Left lung (tissue), 10 donors: ENCODE data around the gene MRGPRE. TPM values are rescaled to one million over a fixed set of nuclear protein-coding genes. Genes with fewer than 3 reads are reported as not detected.

Source experiments
- ATAC-seq: fragments of 200-7000 bp; cut with Tn5 transposase; one replicate; pipeline ENCODE4 v1.9.1; 2020; ENCODE audit warnings: moderate library complexity
- DNase-seq, 4 donors: peaks; one replicate each; pipeline ENCODE4 v3.0.0-alpha.2; 2013 to 2020
- H3K27ac ChIP-seq, 2 donors: fragments of 200-600 bp; sonication (generic) in 1 of 2; one replicate each; pipeline versions ENCODE4 v1.5.0 to v1.8.0; 2020 to 2021
- H3K27me3 ChIP-seq, 2 donors: fragments of 200-600 bp; sonication (generic) in 1 of 2; one replicate each; pipeline versions ENCODE4 v1.5.0 to v1.8.0; 2020 to 2021
- H3K36me3 ChIP-seq, 2 donors: fragments of 200-600 bp; sonication (generic) in 1 of 2; one replicate each; pipeline versions ENCODE4 v1.5.0 to v1.8.0; 2020 to 2021
- H3K4me1 ChIP-seq, 2 donors: fragments of 200-600 bp; one replicate each; pipeline ENCODE4 v1.8.0; 2021
- H3K4me3 ChIP-seq, 2 donors: fragments of 200-600 bp; sonication (generic) in 1 of 2; one replicate each; pipeline versions ENCODE4 v1.5.0 to v1.8.0; 2020 to 2021; ENCODE audit warnings: mild to moderate bottlenecking in 1 of 2
- H3K9me3 ChIP-seq, 2 donors: fragments of 200-600 bp; sonication (generic) in 1 of 2; one replicate each; pipeline versions ENCODE4 v1.5.0 to v1.8.0; 2020 to 2021
- CTCF ChIP-seq, 2 donors: fragments of 200-600 bp; sonication (generic) in 1 of 2; IDR thresholded peaks; one replicate each; pipeline versions ENCODE4 v1.5.0 to v1.8.0; 2021; ENCODE audit warnings: antibody characterized with exemption in 2 of 2
- intact Hi-C, 2 donors: fragments of 100-400 bp; cut with DNase I; formaldehyde crosslinking; loops; one replicate each; pipeline versions ENCODE4 v1.11.2 to v1.14.2; 2022
- polyA plus RNA-seq, 6 donors: library from polyadenylated mRNA; unstranded; fragments of 120-200 nt; gene quantifications; one replicate each; pipeline ENCODE4 v1.2.1, GENCODE V29; 2013; ENCODE audit not compliant: insufficient read length in 6 of 6
- total RNA-seq, 2 donors: library from RNA; stranded (reverse); fragmentation: NEBNext Ultra II Directional; extraction: Animal tissue kit (Norgen Biotek cat#: 25700); gene quantifications; one replicate each; pipeline ENCODE4 v1.2.1, GENCODE V29; 2021
- donor health status: DM: no; HTN: yes; CAD: no.
- donor health status: DM: no; HTN: no; CAD: no.

The MRGPRE gene
- total and polyA plus RNA-seq, 8 donors, result 0.11 to 0.47 (median 0.26) TPM; not detected in 4

- H3K27me3 ChIP-seq, result peaks cover 0 to 59% of the 10 kb centered on the region in 2 donors
- ATAC-seq, result no peak
- H3K27ac ChIP-seq, result no peak overlapping the region
- no peak for DNase-seq
- H3K9me3 ChIP-seq, result no peaks in the 10 kb centered on the region
- intact Hi-C loops, result no loop called here
- TF ChIP-seq CTCF (IDR thresholded peaks at IDR 0.05), result no peak
- H3K4me3 ChIP-seq, result no peak overlapping the region
- H3K36me3 ChIP-seq, result no peaks in the 10 kb centered on the region
- no peaks in the 10 kb centered on the region for H3K4me1 ChIP-seq
Measured at GRCh38 chr11:3231550-3231850, 717 bp downstream of the MRGPRE start.

GRCh38 chr11:3230636-3231549 lies 1.3 kb downstream of the MRGPRE start:
- Histone ChIP-seq H3K27ac (no peak overlapping the region), H3K36me3 (no peaks in the 10 kb centered on the region), H3K27me3 (peaks cover 0 to 59% of the 10 kb centered on the region in 2 donors), H3K4me1 (no peaks in the 10 kb centered on the region), H3K4me3 (no peak overlapping the region), H3K9me3 (no peaks in the 10 kb centered on the region)
- intact Hi-C loops, result no loop called here
- DNase-seq, result no peak
- no peak for TF ChIP-seq CTCF (IDR thresholded peaks at IDR 0.05)
- ATAC-seq, result no peak

- intact Hi-C loops, result no loop called here
- TF ChIP-seq CTCF (IDR thresholded peaks at IDR 0.05), result no peak
- no peaks in the 10 kb centered on the region for H3K9me3 ChIP-seq
- peaks cover 0 to 65% of the 10 kb centered on the region in 2 donors for H3K27me3 ChIP-seq
- H3K4me1 ChIP-seq, result no peaks in the 10 kb centered on the region
- no peak overlapping the region for H3K27ac ChIP-seq
- DNase-seq, result peak in 1 of 4 donors; percentile 25
- ATAC-seq, result no peak
- H3K4me3 ChIP-seq, result no peak overlapping the region
- H3K36me3 ChIP-seq, result no peaks in the 10 kb centered on the region
Measured at GRCh38 chr11:3229673-3230630, 2.3 kb downstream of the MRGPRE start.

- H3K4me1 ChIP-seq, result no peaks in the 10 kb centered on the region
- no peak overlapping the region for H3K4me3 ChIP-seq
- no peaks in the 10 kb centered on the region for H3K9me3 ChIP-seq
- no peak overlapping the region for H3K27ac ChIP-seq
- ATAC-seq (no peak), DNase-seq (no peak)
- TF ChIP-seq CTCF (IDR thresholded peaks at IDR 0.05), result no peak
- peaks cover 0 to 81% of the 10 kb centered on the region in 2 donors for H3K27me3 ChIP-seq
- H3K36me3 ChIP-seq, result no peaks in the 10 kb centered on the region
- intact Hi-C loops, result no loop called here
Measured at GRCh38 chr11:3228445-3228829, 3.8 kb downstream of the MRGPRE start.
